ENCODE measurements around the gene SLC30A5.
"Not testable (repeated sequence)": the region's sequence is repeated elsewhere in the genome, so short reads cannot be mapped to it uniquely, and the experiment has no call there.

Gene SLC30A5

DNA sequence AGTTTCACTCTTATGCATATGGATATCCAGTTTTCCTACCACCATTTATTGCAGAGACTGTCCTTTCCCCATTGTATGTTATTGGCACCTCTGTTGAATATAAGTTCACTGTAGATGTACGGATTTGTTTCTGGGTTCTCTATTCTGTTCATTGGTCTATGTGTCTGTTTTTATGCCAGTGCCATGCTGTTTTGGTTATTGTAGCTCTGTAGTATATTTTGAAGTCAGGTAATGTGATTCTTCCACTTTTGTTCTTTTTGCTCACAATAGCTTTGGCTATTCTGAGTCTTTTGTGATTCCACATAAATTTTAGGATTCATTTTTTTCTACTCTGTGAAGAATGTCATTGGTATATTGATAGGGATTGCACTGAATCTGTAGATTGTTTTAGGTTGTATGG, 47.0 kb downstream of the SLC30A5 start:
- no peaks in the 10 kb centered on the region for H3K9me2 ChIP-seq (replicated peaks; ENCODE audit: low read depth, low read length)
- H4K20me1 ChIP-seq (ENCODE audit: insufficient read depth, low read length, poor library complexity, severe bottlenecking): no peaks in the 10 kb centered on the region
- no peaks in the 10 kb centered on the region for H3K79me2 ChIP-seq (ENCODE audit: insufficient read depth, low read length)
- H3K36me3 ChIP-seq (ENCODE audit: insufficient read depth, low read length): no peaks in the 10 kb centered on the region
- no peaks in the 10 kb centered on the region for H3K27me3 ChIP-seq (ENCODE audit: insufficient read depth, low read length, poor library complexity, severe bottlenecking)
- H3K4me3 ChIP-seq (ENCODE audit: low read length, poor library complexity, severe bottlenecking): no peak overlapping the region
- H3K4me2 ChIP-seq (ENCODE audit: low read depth, low read length, poor library complexity, severe bottlenecking): no peak overlapping the region
- H3K9ac ChIP-seq (ENCODE audit: low read depth, low read length, poor library complexity, severe bottlenecking): no peak overlapping the region
- H2AFZ ChIP-seq (ENCODE audit: low read length): no peak overlapping the region
- H3K4me1 ChIP-seq (ENCODE audit: insufficient read depth, low read length, poor library complexity, severe bottlenecking): no peaks in the 10 kb centered on the region
- TF ChIP-seq CTCF (conservative IDR thresholded peaks at IDR 0.05; ENCODE audit: low read length) (no peak), EZH2phosphoT487 (IDR thresholded peaks at IDR 0.05; ENCODE audit: borderline replicate concordance) (no peak)
- no peaks in the 10 kb centered on the region for H3F3A ChIP-seq (ENCODE audit: low read depth)
- H3K9me3 ChIP-seq (ENCODE audit: insufficient read depth, low read depth, low read length): no peaks in the 10 kb centered on the region

DNA sequence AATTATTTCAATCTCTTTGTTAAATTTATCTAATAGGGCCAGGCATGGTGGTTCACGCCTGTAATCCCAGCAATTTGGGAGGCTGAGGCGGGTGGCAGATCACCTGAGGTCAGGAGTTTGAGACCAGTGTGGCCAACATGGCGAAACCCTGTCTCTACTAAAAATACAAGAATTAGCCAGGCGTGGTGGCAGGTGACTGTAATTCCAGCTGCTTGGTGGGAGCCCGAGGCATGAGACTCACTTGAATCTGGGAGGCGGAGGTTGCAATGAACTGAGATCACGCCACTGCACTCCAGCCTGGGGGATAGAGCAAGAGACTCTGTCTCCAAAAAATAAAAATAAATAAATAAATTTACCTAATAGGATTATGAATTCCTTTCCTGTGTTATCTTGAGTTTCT, 54.8 kb downstream of the SLC30A5 start:
- H2AFZ ChIP-seq (ENCODE audit: low read length); H3K36me3 ChIP-seq (ENCODE audit: insufficient read depth, low read length); H3K4me2 ChIP-seq (ENCODE audit: low read depth, low read length, poor library complexity, severe bottlenecking); H3K9me2 ChIP-seq (replicated peaks; ENCODE audit: low read depth, low read length); H3K4me1 ChIP-seq (ENCODE audit: insufficient read depth, low read length, poor library complexity, severe bottlenecking); H3K4me3 ChIP-seq (ENCODE audit: low read length, poor library complexity, severe bottlenecking); H3K79me2 ChIP-seq (ENCODE audit: insufficient read depth, low read length); H3K9ac ChIP-seq (ENCODE audit: low read depth, low read length, poor library complexity, severe bottlenecking); H3K27me3 ChIP-seq (ENCODE audit: insufficient read depth, low read length, poor library complexity, severe bottlenecking); H4K20me1 ChIP-seq (ENCODE audit: insufficient read depth, low read length, poor library complexity, severe bottlenecking); H3K9me3 ChIP-seq (ENCODE audit: insufficient read depth, low read depth, low read length); H3F3A ChIP-seq (ENCODE audit: low read depth): not testable (repeated sequence)

- Histone ChIP-seq H3K79me2 (ENCODE audit: insufficient read depth, low read length) (no peaks in the 10 kb centered on the region), H3K36me3 (ENCODE audit: insufficient read depth, low read length) (no peaks in the 10 kb centered on the region), H3K9ac (ENCODE audit: low read depth, low read length, poor library complexity, severe bottlenecking) (no peak overlapping the region), H3K9me2 (replicated peaks; ENCODE audit: low read depth, low read length) (no peaks in the 10 kb centered on the region), H3F3A (ENCODE audit: low read depth) (no peaks in the 10 kb centered on the region), H3K4me3 (ENCODE audit: low read length, poor library complexity, severe bottlenecking) (no peak overlapping the region), H2AFZ (ENCODE audit: low read length) (no peak overlapping the region), H3K4me2 (ENCODE audit: low read depth, low read length, poor library complexity, severe bottlenecking) (no peak overlapping the region), H3K4me1 (ENCODE audit: insufficient read depth, low read length, poor library complexity, severe bottlenecking) (no peaks in the 10 kb centered on the region), H3K9me3 (ENCODE audit: insufficient read depth, low read depth, low read length) (no peaks in the 10 kb centered on the region), H3K27me3 (ENCODE audit: insufficient read depth, low read length, poor library complexity, severe bottlenecking) (no peaks in the 10 kb centered on the region), H4K20me1 (ENCODE audit: insufficient read depth, low read length, poor library complexity, severe bottlenecking) (no peaks in the 10 kb centered on the region)
- TF ChIP-seq EZH2phosphoT487 (IDR thresholded peaks at IDR 0.05; ENCODE audit: borderline replicate concordance) (no peak), CTCF (conservative IDR thresholded peaks at IDR 0.05; ENCODE audit: low read length) (no peak)
Observed at GRCh38 chr5:69148981-69149675, 55.3 kb downstream of the SLC30A5 start.

DNA sequence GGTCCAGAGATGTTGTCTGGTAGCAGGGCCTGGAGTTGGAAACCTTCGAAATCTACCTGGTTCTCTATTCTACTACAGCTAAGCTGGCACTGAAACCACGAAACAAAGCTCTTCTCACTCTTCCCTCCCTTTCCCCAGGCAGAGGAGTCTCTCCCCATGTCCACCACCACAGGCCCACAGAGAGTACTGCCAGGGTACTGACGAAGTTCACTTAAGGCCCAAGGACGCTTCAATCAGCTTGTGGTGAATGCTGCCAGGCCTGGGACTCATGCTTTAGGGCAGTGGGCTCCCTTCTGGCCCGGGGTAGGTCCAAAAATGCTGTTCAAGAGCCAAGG, 55.8 kb downstream of the SLC30A5 start:
- Histone ChIP-seq H3K27me3 (ENCODE audit: insufficient read depth, low read length, poor library complexity, severe bottlenecking) (no peaks in the 10 kb centered on the region), H3K4me1 (ENCODE audit: insufficient read depth, low read length, poor library complexity, severe bottlenecking) (no peaks in the 10 kb centered on the region), H3F3A (ENCODE audit: low read depth) (no peaks in the 10 kb centered on the region), H3K9ac (ENCODE audit: low read depth, low read length, poor library complexity, severe bottlenecking) (no peak overlapping the region), H4K20me1 (ENCODE audit: insufficient read depth, low read length, poor library complexity, severe bottlenecking) (no peaks in the 10 kb centered on the region), H3K4me2 (ENCODE audit: low read depth, low read length, poor library complexity, severe bottlenecking) (no peak overlapping the region), H2AFZ (ENCODE audit: low read length) (no peak overlapping the region), H3K9me3 (ENCODE audit: insufficient read depth, low read depth, low read length) (no peaks in the 10 kb centered on the region), H3K79me2 (ENCODE audit: insufficient read depth, low read length) (no peaks in the 10 kb centered on the region), H3K9me2 (replicated peaks; ENCODE audit: low read depth, low read length) (no peaks in the 10 kb centered on the region), H3K36me3 (ENCODE audit: insufficient read depth, low read length) (no peaks in the 10 kb centered on the region), H3K4me3 (ENCODE audit: low read length, poor library complexity, severe bottlenecking) (no peak overlapping the region)
- no peak for TF ChIP-seq CTCF (conservative IDR thresholded peaks at IDR 0.05; ENCODE audit: low read length)
- TF ChIP-seq EZH2phosphoT487 (IDR thresholded peaks at IDR 0.05; ENCODE audit: borderline replicate concordance): no peak

Data from Loucy (cell line).